PFSK-1 (cell line): Measurements from ENCODE around the gene GNA14.

Source experiments
- FOXP2 ChIP-seq: optimal IDR thresholded peaks from 2 replicates; pipeline ENCODE3; 2011; ENCODE audit warnings: borderline replicate concordance, control low read depth, inconsistent platforms; ENCODE audit not compliant: insufficient read depth; ENCODE audit errors: extremely low read length, extremely low read depth
- POLR2AphosphoS5 ChIP-seq: IDR thresholded peaks from 2 replicates; pipeline ENCODE4 v1.6.1; 2012; ENCODE audit warnings: low read depth, mild to moderate bottlenecking, control low read depth, low read length, moderate library complexity
- SIN3A ChIP-seq: IDR thresholded peaks from 2 replicates; pipeline ENCODE4 v1.6.1; 2012; ENCODE audit warnings: mild to moderate bottlenecking, low read length, moderate library complexity, borderline replicate concordance; ENCODE audit not compliant: insufficient read depth
- TAF1 ChIP-seq: IDR thresholded peaks from 2 replicates; pipeline ENCODE4 v1.6.1; 2012; ENCODE audit warnings: low read length, control low read depth, borderline replicate concordance; ENCODE audit not compliant: insufficient read depth
- TF ChIP-seq, protein P1 (sequence below), 2 experiments: IDR thresholded peaks; 2 replicates each; pipeline versions ENCODE4 v1.6.1 to v1.8.0; 2011 to 2012; ENCODE audit warnings: low read depth in 2 of 2, low read length in 2 of 2, control low read depth in 1 of 2, inconsistent platforms in 1 of 2, mild to moderate bottlenecking in 1 of 2, moderate library complexity in 1 of 2; ENCODE audit not compliant: insufficient read depth in 1 of 2

Gene GNA14

DNA sequence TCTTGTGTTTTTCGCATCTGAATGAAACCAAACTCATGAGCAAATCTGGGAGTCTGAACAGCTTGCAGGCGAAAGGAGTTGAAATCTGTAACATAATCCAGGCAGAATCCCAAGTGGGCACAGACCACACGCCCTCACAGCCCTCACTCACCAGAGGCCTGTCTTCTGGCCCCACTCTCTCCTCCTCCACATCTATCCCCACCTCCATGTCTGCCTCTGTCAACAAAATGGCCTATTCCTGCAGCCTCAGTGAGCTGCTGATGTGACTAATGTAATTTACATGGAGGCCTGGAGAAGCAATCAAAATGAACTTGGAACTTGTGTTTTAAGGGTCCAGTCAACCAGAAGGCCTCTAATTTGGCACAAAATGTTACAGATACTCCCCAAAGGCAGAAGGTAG, 136.6 kb downstream of the GNA14 start:
- TF ChIP-seq POLR2AphosphoS5, result no peak
- TF ChIP-seq FOXP2, result no peak
- TF ChIP-seq TAF1, result no peak
- no peak for TF ChIP-seq SIN3A
- TF ChIP-seq, protein P1, sequence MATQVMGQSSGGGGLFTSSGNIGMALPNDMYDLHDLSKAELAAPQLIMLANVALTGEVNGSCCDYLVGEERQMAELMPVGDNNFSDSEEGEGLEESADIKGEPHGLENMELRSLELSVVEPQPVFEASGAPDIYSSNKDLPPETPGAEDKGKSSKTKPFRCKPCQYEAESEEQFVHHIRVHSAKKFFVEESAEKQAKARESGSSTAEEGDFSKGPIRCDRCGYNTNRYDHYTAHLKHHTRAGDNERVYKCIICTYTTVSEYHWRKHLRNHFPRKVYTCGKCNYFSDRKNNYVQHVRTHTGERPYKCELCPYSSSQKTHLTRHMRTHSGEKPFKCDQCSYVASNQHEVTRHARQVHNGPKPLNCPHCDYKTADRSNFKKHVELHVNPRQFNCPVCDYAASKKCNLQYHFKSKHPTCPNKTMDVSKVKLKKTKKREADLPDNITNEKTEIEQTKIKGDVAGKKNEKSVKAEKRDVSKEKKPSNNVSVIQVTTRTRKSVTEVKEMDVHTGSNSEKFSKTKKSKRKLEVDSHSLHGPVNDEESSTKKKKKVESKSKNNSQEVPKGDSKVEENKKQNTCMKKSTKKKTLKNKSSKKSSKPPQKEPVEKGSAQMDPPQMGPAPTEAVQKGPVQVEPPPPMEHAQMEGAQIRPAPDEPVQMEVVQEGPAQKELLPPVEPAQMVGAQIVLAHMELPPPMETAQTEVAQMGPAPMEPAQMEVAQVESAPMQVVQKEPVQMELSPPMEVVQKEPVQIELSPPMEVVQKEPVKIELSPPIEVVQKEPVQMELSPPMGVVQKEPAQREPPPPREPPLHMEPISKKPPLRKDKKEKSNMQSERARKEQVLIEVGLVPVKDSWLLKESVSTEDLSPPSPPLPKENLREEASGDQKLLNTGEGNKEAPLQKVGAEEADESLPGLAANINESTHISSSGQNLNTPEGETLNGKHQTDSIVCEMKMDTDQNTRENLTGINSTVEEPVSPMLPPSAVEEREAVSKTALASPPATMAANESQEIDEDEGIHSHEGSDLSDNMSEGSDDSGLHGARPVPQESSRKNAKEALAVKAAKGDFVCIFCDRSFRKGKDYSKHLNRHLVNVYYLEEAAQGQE (IDR thresholded peaks at IDR 0.05; ENCODE audit: insufficient read depth in 1 of 2, low read depth in 2 of 2, low read length in 2 of 2), result no peak

DNA sequence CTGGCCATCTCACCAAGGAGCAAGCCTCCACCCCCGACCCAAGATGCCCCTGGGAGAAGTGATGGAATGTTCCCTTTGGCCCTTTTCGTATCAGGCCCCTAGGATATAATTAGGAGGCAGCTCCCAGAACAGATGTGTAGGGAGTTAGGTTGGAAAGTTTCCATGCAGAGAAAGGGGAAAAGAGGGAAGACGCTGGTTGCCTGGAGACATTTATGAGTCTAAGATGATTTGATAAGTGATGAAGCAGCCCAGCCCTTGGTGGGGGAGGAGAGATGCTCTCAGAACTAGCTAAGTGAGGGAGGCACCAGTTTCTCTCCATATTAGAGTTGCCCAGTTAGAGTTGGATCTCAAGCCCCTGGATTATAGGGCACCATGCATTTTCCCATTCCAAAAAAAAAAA, 137.5 kb downstream of the GNA14 start:
- TF ChIP-seq FOXP2, result no peak
- no peak for TF ChIP-seq TAF1
- TF ChIP-seq SIN3A, result no peak
- TF ChIP-seq, protein P1 (IDR thresholded peaks at IDR 0.05; ENCODE audit: insufficient read depth in 1 of 2, low read depth in 2 of 2, low read length in 2 of 2), result no peak
- no peak for TF ChIP-seq POLR2AphosphoS5

DNA sequence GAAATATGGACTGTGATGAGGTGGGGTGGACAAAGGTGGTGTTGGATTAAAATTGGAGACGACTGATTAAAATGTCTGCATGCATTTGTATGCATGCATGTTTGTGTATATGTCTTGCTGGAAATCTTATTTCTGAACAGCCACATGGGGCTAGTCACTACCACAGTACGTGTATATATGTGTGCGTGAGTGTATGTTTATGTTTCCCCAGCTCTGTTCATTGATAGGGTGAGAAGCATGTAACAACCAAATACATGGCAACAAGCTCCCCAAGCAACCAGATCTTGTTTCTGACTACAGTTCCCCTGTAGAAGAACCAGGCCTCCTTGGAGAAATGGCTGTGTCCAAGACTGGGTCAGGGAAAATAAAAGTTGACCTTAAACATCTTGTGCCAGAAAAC, 139.7 kb downstream of the GNA14 start:
- TF ChIP-seq SIN3A, result no peak
- no peak for TF ChIP-seq FOXP2
- TF ChIP-seq POLR2AphosphoS5, result no peak
- TF ChIP-seq TAF1, result no peak
- TF ChIP-seq, protein P1 (IDR thresholded peaks at IDR 0.05; ENCODE audit: insufficient read depth in 1 of 2, low read depth in 2 of 2, low read length in 2 of 2), result no peak

DNA sequence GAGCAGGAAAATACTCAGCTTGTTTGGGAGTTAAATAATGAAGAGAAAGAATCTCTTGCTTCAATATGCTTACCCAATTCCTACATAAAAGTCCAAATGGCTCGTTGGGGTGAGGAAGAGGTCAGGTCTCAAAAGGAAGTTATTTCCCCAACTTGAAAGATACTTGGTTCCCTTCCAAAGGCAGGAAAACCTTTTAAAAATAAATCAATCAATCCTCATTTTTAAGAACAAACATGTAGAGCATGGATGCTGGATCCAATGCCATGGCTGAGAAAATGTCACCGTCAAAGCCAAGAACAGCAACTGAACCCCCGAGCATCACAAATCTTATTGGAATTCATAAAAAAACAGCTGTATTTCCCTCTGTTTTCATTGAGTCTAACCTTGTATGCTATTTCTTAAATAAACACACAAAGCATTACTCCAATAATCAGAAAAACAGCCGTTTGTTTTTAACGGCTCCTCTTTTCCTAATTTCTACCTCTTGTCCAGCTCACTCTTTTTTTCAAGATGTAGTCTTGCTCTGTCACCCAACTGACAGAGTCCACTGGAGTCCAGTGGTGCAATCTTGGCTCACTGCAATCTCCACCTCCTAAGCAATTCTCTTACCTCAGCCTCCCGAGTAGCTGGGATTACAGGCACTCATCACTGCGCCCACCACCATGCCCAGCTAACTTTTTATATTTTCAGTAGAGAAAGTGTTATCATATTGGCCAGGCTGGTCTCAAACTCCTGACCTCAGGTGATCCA, 140.7 kb downstream of the GNA14 start:
- TF ChIP-seq, protein P1 (IDR thresholded peaks at IDR 0.05; ENCODE audit: insufficient read depth in 1 of 2, low read depth in 2 of 2, low read length in 2 of 2), result no peak
- TF ChIP-seq FOXP2 (no peak), TAF1 (no peak), POLR2AphosphoS5 (no peak), SIN3A (no peak)

DNA sequence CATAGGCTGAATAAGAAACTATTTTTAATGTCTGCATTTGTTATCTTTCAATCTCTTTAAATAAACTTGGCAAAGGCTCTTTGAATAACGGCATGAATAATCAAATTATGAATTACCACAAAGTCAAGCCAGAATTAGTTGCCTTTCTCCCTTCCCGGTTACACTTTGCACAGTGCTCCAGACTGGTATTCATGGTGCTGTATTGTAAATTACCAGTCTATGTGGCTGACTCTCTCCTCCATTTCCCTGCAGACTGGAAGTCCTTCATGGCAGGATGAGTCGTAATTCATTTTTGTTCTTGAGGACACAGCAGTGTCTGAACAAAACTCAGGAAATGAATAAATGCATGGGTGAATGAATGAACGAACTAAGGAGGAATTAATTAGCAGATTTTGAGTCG, 142.9 kb downstream of the GNA14 start:
- TF ChIP-seq POLR2AphosphoS5 (no peak), SIN3A (no peak), FOXP2 (no peak)
